AG04450 (cell line): ENCODE data around the gene TRIM66. TPM values are rescaled to one million over a fixed set of nuclear protein-coding genes. Genes with fewer than 3 reads are reported as not detected.
A peak's percentile ranks its signal among the peaks of the same experiment; 100 is the strongest.

Experiments used
- CTCF ChIA-PET: fragments of 300-600, 350-600 bp; formaldehyde crosslinking; extraction: SDS; loops from one replicate; lab custom pipeline; 2022; ENCODE audit warnings: antibody characterized with exemption, inconsistent platforms; lab: Charles Lee
- POLR2A ChIA-PET: fragments of 350-600 bp; formaldehyde crosslinking; extraction: SDS; loops from one replicate; lab custom pipeline; 2021; ENCODE audit warnings: antibody characterized with exemption, inconsistent platforms; lab: Yijun Ruan, JAX
- DNase-seq: peaks from one replicate; pipeline ENCODE4 v3.0.0-alpha.2; 2011; ENCODE audit warnings: low read depth, low spot score
- H3K27ac ChIP-seq: one replicate; pipeline ENCODE4 v1.5.1; 2012; ENCODE audit warnings: low read depth, low read length, control low read depth
- H3K27me3 ChIP-seq: one replicate; pipeline ENCODE4 v1.6.0; 2012; ENCODE audit warnings: low read length; ENCODE audit not compliant: control insufficient read depth, insufficient read depth
- H3K4me3 ChIP-seq: 2 replicates; pipeline ENCODE4 v1.5.1; 2011; ENCODE audit warnings: mild to moderate bottlenecking, low read depth, low read length, control low read depth
- H3K9me3 ChIP-seq: 2 replicates; pipeline ENCODE4 v1.5.1; 2012; ENCODE audit warnings: low read length; ENCODE audit not compliant: control insufficient read depth, insufficient read depth
- CTCF ChIP-seq: IDR thresholded peaks from 2 replicates; pipeline ENCODE4 v1.5.1; 2011; ENCODE audit warnings: low read depth, low read length, control low read depth, inconsistent platforms
- polyA plus RNA-seq: library from polyadenylated mRNA; depleted of rRNA; stranded (reverse); fragments of >200 nt; gene quantifications from 2 replicates; pipeline ENCODE4 v1.2.3, GENCODE V29; 2011

TRIM66 gene
- polyA plus RNA-seq, 1 experiment = 6.3 TPM

GRCh38 chr11:8603696-8604077 lies 78.8 kb downstream of the TRIM66 start:
- DNase-seq = no peak
- CTCF ChIA-PET = interaction anchor here (0.6 kb wide), 1 partner anchor 62 kb away, joined by 4 read pairs; no protein-coding TSS in a partner anchor
- peak overlapping the region; percentile 69 for H3K27ac ChIP-seq

GRCh38 chr11:8601376-8602133 lies 80.9 kb downstream of the TRIM66 start:
- POLR2A ChIA-PET = interaction anchor here (0.6 kb wide), 1 partner anchor 17 kb away, joined by 3 read pairs; no protein-coding TSS in a partner anchor
- no peak overlapping the region for H3K4me3 ChIP-seq
- no peak for TF ChIP-seq CTCF
- CTCF ChIA-PET = no interaction called here
- H3K27ac ChIP-seq = no peak overlapping the region
- no peaks in the 10 kb centered on the region for H3K27me3 ChIP-seq
- no peak for DNase-seq
- no peaks in the 10 kb centered on the region for H3K9me3 ChIP-seq

More at GRCh38 chr11:8603696-8604077, 78.8 kb downstream of the TRIM66 start:
- TF ChIP-seq CTCF = no peak
- Histone ChIP-seq H3K4me3 (no peak overlapping the region), H3K9me3 (no peaks in the 10 kb centered on the region), H3K27me3 (no peaks in the 10 kb centered on the region)
- POLR2A ChIA-PET = interaction anchor here (1.0 to 1.4 kb wide), 3 partner anchors 28 to 79 kb away, joined by 3 to 10 read pairs (median 5); partner anchors contain the start of genes RPL27A and TRIM66

- ChIA-PET CTCF (no interaction called here), POLR2A (no interaction called here)
- DNase-seq = no peak
- H3K4me3 ChIP-seq = no peak overlapping the region
- H3K27ac ChIP-seq = no peak overlapping the region
- no peaks in the 10 kb centered on the region for H3K27me3 ChIP-seq
- TF ChIP-seq CTCF = no peak
- H3K9me3 ChIP-seq = no peaks in the 10 kb centered on the region
These were observed 84.0 kb downstream of the TRIM66 start for GRCh38 chr11:8598506-8598905.

GRCh38 chr11:8597182-8597581 lies 85.3 kb downstream of the TRIM66 start:
- ChIA-PET POLR2A (no interaction called here), CTCF (interaction anchor here (1.0 kb wide), 1 partner anchor 13 kb away, joined by 5 read pairs; no protein-coding TSS in a partner anchor)
- H3K9me3 ChIP-seq = no peaks in the 10 kb centered on the region
- DNase-seq = no peak
- no peaks in the 10 kb centered on the region for H3K27me3 ChIP-seq
- TF ChIP-seq CTCF = no peak
- H3K4me3 ChIP-seq = no peak overlapping the region
- H3K27ac ChIP-seq = no peak overlapping the region

- CTCF ChIA-PET = interaction anchor here (0.6 kb wide), 1 partner anchor 230 kb away, joined by 4 read pairs; no protein-coding TSS in a partner anchor
- no peak for TF ChIP-seq CTCF
- Histone ChIP-seq H3K9me3 (no peaks in the 10 kb centered on the region), H3K4me3 (no peak overlapping the region), H3K27ac (no peak overlapping the region), H3K27me3 (no peaks in the 10 kb centered on the region)
- no peak for DNase-seq
- POLR2A ChIA-PET = interaction anchor here (0.6 to 0.7 kb wide), 2 partner anchors 43 to 325 kb away, joined by 3 read pairs; no protein-coding TSS in a partner anchor
These were observed 85.9 kb downstream of the TRIM66 start for GRCh38 chr11:8596504-8597046.
